Stimulated activated CD4-positive, alpha-beta T cell treated with anti-CD3 and anti-CD28 coated beads, TNF-alpha, amount 100 ng/mL, for 24 hours (primary cell): ENCODE data around the gene PPP1R13B.

Experiments
- DNase-seq, 3 experiments: peaks; one replicate each; pipeline ENCODE4 v3.0.0-alpha.2; 2020; ENCODE audit warnings: low read depth in 3 of 3

Gene PPP1R13B

DNA sequence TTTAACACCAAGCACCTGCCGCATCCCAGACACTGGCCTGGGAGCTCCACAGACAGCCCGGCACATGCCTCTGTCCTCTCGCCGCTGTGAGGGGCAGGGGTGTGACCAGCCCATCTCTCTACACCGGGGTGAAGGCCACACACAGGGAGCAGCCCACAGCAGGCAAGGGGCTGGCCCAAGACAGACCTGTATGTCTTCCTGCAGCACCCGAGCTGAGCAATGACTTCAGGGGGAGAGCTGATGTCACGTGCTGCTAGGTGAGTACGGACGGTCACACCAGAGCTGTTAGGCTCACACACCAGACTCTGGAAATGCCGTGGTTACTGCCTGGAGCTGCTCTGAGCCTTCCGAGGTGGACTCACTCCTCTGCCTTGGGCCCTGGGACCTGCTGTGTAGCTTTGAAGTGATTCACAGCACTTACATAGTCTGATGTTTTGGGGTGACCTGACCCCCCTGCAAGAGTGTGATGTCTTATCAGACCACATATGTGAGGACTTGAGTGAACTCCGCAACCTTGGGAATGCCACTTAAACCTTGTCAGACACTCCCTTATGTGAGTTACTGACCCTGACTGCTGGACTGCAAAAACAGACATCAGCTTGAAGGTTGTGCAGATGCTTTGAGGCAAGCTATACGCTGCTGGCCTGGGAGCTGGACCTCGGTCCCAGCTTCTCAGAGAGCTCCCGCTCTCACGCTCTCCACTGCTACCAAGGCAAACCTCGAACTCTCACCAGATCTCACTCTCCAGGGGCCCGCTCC is 133.9 kb downstream of the PPP1R13B start:
- no peak for DNase-seq

DNA sequence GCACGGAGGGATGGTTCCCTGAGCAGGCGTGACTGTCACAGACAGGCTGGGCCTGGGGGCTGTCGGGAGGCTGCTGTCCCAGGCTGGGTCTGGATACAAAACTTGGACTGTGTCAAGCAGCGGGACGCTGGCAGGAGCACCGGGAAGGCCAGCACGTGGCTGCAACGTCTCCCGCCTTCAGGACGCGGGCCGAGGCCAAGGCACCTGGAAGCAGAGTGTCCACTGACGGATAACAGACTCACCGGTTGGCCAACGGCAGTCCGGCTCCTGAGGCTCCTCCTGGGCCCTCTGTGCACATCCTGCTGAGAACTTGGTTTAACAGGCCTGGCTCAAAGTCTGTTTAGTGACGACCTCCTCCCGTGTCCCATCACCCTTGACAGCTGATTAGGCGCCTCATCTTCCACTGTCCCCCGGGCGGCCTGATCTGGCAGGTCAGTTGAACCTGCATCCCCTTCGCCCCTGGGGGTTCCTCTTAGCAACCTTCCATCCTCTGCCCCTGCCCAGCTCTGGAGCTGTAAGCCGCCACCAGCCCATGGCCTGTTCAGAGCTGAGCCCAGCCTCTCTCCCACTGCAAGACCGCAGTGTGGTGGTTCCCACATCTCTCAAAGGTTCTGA is 134.6 kb downstream of the PPP1R13B start:
- DNase-seq = no peak

DNA sequence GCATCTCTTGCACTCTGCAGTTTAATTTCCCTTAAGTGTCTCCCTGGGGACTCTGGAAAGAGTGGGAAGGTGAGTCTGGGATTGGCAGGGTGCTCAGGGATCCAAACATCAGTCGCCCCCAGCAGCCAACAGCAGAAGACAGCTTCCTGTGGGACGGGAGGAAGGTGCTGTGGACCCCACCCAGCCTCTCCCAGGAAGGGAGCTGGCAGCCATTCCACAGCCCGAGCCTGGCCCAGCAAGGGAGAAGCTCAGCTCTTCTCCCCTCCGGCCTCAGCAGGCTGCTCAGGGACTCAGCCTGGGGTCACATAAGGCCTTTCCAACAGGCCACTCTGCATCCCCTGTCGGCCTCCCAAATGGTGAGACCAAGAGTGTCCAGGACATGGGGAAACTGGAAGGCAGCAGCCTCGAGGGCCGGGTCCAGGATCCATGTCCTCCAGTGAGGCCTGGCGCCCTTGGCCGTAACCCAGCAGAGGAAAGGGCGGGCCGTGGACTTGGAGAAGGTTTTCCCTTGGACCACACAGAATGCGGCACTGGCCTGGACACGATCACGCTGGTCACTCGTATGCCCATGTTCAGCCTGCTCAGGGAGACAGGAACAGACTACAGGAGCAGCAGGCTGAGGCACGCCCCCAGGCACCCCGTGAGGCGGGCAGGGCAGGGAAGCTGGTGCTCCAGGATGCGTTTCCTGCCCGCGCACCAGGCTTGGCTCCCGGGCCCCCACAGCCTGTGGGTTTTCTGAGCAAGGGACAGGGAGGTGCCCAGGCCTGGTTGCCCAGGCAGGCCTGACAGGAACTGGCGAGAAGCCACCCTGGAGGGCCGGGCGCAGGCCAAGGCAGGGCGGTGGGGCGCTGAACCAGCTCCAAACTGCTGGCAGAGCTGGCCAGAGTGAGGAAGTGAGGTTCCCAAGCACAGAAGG is 135.6 kb downstream of the PPP1R13B start:
- DNase-seq = no peak

DNA sequence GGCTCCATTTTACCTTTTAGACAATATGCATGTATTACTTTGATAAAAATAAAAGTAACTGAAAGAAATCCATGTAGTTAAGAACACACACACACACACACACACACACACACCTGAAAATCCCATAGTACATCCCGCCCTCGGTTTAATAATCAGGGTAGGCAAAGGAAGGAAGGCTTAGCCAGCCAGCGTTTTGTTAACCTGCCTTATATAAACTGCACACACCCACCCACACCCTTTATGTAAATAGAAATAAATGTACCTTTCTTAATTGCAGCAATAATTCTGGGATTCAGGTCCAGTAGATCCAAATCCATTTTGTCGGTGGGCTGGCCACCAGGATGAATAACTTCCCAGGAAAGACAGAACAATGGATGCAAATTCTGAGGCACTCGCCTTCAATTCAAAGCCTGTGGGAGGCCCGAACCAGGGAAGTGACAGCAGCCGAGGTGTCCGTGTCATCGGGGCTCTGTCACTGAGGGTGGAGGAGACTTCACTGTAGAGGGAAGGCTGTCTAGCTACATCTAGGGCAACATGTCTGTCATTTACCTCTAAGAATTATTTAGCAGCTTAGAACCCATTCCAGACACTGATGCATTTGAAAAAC is 136.5 kb downstream of the PPP1R13B start:
- DNase-seq = no peak

DNA sequence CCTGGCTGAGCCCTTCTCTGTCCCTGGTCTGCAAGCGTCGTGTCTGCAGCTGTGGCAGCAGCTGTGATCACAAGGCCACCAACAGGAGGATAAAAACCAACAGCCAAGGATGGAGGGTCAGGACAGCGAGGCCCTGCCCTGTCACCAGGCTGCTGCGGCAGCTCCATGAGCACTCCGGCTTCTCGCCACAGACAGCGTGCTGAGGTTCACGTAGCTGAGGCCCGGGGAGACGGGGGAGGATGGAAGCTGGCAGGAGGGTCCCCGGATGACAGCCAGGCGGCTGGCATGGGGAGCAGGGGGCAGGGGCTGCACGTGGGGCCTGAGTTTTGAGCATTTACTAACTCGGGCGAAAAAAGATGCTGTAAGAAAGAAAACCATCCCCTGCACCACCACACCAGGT is 137.6 kb downstream of the PPP1R13B start:
- no peak for DNase-seq

DNA sequence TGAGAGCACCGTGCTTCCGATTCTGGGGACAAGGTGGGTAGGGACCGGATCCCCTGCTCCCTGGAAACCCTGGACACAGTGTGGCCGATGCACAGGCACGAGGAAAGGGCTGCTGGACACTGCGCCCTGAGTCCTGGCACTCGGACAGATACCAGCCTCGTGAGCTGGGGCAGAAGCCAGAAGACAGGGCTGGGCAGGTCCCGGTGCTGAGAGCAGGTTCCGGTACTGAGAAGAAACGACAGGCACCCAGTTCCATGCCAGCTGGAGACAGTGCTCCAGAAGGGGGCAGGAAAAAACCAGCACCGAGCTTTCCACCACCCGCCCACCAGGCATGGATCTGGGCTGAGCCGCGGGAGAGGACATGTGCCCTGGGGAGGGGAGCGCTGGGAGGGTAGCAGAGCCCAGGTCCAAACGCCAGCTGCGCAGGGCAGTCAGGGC is 138.6 kb downstream of the PPP1R13B start:
- DNase-seq = no peak

DNA sequence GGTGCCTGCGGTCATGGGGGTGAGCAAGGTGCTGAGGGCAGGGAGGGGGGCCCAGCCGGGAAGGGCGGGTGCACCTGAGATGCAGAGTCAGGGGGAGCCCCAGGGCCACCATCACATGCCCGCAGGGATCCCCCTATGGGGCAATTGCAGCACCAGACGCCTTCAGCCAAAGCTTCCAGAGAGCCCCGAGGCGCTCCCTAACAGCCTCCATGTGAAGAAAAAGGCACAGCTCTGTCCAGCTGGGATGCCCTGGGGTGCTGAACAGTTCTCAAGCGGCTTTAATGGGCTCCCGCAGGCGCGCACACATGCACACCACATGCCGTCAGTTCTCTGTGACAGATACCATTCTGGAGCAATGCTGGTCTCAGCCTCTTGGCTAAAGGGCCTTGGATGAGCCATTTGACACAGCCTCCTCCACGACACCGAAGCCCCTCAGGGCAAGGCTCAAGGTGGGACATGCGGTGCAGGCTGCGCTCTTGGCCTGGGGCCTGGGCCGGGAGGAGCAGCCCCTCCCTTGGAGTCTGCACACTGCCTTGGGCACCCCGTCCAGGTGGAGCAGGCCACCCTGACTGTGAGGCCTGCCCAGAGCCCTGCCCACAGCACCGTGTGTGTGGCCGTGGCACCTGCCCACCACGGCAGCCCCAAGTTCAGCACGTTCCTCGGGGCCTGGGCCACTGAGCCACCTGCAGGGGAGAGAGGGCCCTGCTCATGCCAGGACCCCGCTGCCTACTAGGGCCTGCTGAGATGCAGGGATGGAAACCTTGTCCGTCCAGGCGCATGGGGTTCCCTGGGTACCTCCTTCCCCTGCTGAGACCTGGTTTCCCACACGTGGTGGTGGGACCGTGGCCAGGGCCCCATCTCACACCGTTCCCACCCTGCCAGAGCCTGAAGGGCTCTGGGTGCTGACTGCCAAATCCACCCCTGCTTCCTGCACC is 139.8 kb downstream of the PPP1R13B start:
- no peak for DNase-seq

DNA sequence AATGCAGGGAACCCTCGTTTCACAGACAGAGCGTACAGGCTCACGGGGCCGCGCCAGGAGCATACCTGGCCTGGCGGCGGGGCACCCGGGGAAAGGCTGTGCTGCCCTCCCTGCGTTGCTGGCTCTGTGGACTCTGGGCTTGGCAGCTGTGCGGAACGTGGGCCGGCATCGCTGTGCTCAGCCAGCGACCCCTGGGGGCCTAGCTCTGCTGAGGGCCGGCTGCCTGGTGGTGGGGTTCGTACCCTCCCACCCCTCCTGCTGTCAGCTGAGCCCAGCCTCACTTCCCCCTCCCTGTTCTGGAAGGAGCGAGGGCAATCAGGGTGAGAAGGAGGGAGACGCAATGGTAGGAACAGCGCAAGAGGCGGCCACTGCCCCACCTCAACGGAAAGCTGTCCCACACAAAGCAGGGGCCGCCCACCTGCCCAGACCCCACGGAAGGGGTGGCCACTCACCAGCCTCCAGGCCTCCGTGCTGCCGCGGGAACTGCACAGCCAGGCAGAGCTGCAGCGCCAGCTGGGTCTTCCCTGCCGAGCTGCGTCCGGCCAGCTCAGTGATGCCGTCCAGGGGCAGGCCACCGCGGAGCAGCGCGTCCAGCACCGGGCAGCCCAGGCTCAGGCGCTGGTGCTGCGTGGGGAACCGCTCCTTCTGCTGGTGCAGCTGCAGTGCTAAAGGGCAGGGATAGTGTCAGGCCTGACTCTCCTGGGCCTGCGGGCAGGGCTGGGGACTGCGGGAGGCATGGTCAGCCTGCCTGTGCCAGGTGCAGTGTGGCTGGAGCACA is 140.6 kb downstream of the PPP1R13B start:
- DNase-seq = no peak

DNA sequence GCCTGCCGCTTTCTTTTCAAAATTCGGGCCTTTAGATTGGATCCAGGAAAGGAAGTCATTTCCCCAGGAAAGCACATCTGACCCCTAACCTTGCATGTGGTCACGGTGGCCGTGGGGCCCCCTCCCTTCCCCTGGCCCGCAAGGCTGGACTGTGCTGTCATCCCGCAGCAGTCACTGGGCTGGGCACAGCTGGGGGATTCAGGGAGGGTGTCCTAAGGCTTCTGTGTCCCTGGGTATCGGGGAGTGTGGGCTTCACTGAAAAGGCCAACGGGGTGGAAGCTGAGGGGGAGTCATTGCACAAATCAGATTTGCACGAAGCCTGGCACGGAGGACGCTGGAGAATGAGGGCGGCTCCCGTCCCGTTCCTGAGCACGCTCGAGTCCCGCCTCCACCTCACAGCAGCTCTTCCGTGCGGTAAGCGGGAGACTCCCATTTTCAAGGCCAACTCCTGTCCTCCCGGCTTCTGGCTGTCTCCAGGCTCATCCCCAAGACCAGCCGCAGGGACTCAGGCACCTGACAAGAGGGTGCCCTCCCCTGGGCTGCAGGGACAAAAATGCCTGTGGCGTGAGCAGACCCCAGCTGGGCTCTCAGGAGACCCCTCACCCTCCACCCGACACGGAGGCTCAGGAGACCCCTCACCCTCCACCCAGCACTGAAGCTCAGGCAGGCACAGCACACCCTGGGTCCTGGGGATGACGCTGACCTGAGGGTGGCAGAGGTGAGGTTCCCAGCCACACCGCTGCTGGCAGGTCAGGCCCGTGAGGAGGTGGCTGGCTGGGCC is 141.7 kb downstream of the PPP1R13B start:
- no peak for DNase-seq

DNA sequence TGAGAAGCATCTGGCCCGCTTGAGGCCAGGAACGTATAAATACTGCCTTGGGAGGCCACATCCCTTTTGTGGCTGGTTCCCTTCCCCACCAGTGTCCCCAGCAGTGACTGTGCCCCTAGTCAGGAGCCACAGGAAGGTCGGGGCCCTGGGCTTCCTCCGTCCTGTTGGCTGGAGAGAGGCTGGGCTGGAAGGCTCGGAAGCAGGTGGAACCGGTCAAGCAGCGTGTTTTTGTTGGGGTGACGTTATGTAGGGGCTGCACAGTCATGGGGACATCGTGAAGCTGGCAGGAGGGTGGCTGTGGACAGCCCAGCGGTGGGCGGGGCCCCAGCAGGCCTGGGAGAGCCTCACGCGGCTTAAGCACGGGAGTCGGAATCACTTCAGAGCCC is 142.3 kb downstream of the PPP1R13B start:
- no peak for DNase-seq

DNA sequence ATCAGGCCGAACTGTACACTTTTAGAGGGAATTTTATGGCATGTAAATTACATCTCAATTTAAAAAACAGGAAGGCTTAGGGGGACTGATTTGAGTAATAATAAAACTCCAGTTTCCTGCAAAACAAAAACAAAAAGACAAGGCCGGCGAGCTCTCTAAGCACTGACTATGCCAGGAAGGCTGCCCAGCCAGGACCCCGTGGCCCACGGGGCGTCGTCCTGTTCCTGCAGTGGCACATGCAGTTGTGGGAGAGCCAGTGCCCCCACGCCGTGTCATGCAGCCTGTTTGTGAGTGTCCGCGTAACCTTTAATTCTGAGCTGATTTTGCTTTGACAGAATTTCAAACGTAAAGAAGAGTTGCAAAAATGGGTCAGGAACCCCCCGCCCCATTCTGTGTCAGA is 142.7 kb downstream of the PPP1R13B start:
- no peak for DNase-seq

DNA sequence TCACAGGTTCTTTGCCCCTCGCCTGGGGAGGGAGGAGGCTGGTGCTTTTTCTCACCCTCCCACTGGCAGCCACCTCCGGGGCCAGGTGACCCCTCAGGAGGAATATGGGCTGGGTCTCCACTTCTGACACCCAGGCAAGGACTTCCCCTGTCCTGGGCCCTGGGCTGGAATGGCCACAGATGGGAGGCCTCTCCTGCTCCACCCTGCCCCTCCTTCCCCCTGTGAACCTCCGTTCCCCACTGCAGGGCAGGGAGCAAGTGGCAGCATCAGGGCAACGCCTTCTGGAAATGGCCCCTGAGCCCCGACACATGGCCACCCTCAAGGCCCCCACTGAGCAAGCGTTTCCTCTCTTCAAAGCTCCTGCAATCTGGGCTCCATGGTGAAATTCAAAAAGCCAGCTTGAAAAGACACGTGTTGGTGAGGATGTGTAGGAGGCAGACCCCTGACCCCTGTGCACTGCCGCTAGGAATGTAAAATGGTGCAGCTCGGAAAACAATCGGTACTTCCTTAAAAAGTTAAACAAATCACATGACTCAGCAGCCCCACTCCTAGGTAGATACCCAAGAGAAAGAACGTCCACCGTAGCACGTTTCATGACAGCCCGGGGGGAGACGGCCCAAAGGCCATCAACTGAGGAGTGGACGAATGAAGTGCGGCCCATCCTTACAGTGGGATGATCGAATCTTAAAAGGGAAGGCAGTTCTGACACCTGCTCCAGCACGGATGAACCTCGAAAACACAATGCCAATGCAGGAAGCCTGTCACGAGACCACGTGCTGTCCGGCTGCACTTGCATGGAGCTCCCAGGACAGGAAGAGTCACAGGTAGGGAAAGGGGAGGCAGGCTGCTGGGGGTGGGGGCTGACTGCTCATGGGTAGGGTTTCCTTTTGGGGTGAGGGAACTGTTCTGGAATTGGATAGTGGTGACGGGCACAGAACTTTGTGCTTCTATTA is 143.7 kb downstream of the PPP1R13B start:
- DNase-seq = no peak

DNA sequence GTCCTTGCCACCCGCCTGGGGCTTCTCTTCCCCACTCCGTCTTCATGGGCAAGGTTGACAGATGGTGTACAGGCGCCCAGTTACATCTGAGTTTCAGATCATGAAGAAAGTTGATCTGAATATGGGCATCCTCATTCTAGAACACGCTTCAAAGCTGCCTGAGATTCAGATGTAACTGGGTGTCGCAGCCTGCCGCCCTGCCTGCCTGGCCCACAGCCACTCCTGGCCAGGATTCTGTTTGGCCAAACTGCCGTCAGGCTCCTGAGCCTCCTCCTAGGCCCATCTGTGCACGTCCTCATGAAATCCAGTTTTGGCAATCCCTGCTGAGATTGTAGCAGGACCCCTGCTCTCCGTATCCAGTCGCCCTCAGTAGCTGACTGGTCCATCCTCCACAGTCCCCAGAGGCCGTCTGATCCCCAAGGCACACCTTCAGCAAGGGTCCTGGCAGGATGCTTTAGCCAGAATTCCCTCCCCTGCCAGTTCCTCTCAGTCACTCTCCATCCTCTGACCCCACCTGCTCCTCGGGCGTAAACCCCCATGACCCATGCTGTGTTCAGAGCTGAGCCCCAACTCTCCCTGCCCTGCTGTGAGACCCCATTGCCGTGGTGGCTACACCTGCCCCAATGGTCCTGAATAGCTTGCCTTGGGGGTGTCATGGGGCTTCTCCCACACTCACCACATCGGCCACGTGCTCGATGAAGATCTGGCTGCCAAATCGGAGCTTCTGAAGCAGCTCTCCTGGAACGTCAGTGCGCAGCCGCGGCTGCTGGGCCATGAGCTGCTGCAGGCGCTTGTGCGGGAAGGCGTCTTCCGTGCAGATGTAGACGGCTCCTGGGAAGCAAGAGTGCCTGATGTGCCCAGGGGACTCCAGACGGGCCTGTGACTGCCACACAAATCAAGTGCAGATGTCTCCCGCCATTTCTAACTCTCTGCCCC is 144.6 kb downstream of the PPP1R13B start:
- DNase-seq = no peak

DNA sequence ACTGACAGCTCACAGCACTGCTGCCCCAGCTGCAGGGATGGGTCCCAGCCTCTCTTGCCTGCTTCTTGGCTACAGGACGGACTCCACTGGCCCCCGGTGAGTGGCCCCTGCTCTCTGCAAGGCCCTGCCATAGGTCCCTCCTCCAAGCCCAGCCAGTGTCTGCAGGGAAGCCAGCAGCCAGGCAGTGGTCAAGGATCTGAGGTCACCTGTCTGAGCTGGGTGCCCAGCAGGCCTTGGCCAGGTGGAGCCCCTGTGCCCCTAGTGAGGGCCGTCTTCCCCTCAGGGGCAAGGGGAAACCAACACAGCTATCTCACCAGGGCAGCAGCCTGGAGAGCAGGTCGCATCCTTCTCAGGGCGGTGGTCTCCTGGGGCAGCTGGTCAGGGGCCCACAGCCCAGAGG is 145.3 kb downstream of the PPP1R13B start:
- no peak for DNase-seq

DNA sequence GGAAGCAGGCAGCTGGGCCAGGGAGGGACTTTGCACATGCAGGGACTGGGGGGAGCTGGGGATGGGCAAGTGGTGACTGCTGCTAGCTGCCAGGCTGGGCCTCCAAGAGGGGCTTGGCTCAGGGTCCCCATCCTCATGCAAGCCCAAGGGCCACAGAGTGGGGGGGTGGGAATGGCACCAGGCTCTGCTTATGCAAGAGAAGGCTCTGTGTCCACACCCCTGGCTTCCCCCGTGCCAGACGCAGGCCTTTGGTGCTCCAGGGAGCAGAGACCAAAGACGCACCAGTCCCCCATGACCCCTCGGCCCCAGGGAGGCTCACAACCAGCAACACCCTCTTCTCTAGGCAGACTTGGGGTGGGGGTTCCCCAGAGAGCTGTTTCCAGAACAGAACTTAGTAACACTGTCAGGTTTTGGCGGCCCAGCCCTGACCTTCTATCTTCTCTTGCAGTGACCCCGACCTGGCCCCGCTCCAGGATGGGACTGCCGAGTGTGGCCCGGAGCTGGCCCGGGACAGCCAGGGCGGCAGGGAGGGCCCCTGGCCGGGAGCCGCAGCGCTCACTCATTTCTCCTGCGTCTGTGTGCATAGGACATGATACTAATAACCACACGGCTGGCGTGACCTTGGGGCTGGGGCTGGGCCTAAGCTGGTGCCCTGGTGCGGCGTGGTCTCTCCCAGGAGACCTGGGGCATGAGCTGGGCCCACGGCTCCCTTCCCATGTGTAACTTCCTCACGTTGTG is 146.5 kb downstream of the PPP1R13B start:
- no peak for DNase-seq
